ENCODE measurements around the gene MTFP1.

DNA sequence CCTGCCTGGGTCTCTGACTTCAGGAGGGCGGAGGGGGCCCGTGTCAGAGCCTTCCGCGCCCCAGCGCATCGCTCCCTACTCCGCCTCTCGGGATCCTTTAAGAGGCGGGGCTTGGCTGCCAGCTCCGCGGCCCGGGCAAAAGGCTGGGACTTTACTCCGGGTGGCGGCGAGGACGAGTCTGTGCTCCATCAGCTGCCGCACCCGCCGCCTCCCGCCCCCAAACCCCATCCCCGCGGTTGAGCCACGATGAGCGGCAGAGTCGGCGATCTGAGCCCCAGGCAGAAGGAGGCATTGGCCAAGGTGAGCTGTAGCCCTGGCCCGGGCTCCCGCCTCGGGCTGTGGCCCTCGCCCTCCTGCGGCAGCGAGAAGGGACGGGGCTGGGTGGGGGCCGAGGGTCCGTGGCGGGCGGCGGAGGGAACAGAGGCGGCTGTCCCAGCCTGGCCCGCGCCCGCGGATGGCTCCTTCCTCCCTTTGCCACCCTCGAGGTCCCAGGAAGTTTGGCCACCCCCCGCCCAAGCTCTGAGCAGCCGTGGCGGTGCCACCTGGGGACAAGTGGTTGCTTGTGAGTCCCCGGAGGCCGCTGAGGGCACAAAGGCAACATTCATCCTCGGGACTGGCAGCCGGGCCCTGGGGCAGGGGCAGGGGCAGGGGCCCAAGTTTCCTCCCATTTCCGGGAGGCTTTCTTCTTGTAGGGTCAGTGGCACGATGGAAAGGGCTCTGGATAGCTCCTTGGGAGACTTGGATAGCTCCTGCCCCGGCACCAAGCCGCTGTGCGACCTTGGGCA, 28.5 kb upstream of the MTFP1 start, which contains the start of gene SEC14L2:
- 0 out of 2 replicates have a peak, but pooled peaks have one; percentile 43 for TF ChIP-seq L3MBTL2 (conservative IDR thresholded peaks at IDR 0.05)
- no peak for TF ChIP-seq FOXK2 (IDR thresholded peaks at IDR 0.05)
- no peak for TF ChIP-seq CTBP1 (IDR thresholded peaks at IDR 0.05; ENCODE audit: borderline replicate concordance)
- TF ChIP-seq SUZ12 (IDR thresholded peaks at IDR 0.05), result no peak
- TF ChIP-seq ARNT (IDR thresholded peaks at IDR 0.05), result no peak
- no peak for TF ChIP-seq FOXM1 (IDR thresholded peaks at IDR 0.05; ENCODE audit: borderline replicate concordance)
- TF ChIP-seq ZNF384 (IDR thresholded peaks at IDR 0.05), result no peak
- no peak for TF ChIP-seq BHLHE40 (IDR thresholded peaks at IDR 0.05; ENCODE audit: borderline replicate concordance)
- TF ChIP-seq ELF4 (IDR thresholded peaks at IDR 0.05), result no peak

Measured in HEK293T (cell line).